ENCODE data around the gene SMIM12.

SMIM12 gene

DNA sequence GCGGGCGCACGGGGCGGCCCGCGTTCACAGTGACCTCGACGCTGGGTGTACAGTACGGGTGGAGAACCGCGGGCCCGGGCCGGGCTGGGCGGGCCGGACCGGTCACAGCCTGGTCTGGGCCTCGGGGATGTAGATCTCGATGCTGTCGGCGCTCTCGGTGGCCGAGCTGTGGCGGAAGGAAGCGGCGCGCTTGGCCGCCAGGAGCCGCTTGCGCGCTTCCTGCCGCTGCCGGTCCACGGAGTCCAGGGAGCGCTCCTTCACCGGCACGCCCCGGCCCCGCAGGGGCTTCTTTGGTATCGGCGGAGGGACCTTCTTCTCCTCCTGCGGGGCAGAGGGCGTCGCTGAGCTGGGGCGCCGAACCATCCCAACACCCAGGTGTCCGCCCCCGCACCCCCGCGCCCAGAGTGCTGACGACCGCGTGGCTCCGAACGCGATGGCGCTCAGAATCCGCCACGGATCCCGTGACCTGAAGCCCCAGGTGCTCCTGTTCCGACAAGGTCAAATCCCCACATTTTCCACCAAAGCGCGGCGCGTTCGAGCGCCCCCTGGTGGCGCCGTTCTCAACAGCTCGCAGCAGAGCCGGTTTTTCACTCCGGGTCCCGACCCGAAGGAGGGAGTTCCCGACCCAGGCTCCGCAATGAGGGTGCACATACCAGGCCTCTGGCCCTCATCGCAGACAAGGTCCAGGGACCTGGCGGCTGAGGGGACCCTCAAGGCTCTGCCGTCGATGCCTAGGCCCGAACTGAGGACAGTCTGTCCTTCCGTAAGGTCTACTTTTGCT is 6.6 kb upstream of the SMIM12 start:
- peak; percentile 52 for ATAC-seq
- peak overlapping the region; percentile 77 for H3K4me3 Mint-ChIP-seq
- H3K27me3 Mint-ChIP-seq = peaks cover 2% of the 10 kb centered on the region
- no peaks in the 10 kb centered on the region for H3K36me3 Mint-ChIP-seq (ENCODE audit: low read depth)
- DNase-seq = peak; percentile 97
- H3K9me3 Mint-ChIP-seq = no peaks in the 10 kb centered on the region
- peak overlapping the region; percentile 86 for H3K27ac Mint-ChIP-seq
- peaks cover 30% of the 10 kb centered on the region for H3K4me1 Mint-ChIP-seq

DNA sequence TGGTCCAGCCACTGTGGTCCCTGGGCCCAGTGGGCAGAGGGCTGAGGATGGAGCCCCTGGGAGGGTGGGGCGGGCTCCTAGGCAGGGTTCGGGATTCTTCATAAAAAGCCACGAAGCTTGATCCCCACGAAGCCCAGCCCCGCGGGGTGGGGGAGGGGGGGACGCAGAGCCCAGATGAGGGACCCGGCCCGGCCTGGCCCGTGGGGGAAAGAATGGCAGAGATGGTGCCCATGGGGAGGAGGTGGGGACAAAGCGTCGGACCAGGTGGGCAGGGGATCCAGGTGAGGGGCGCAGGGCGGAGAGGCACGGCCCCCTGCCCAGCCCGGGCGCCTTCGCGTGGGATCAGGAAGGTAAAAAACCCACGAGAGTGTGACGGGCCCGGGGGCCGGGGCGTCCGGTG is 6.0 kb upstream of the SMIM12 start:
- H3K4me1 Mint-ChIP-seq = peaks cover 31% of the 10 kb centered on the region
- H3K9me3 Mint-ChIP-seq = no peaks in the 10 kb centered on the region
- no peaks in the 10 kb centered on the region for H3K36me3 Mint-ChIP-seq (ENCODE audit: low read depth)
- H3K27ac Mint-ChIP-seq = peak overlapping the region; percentile 61
- no peaks in the 10 kb centered on the region for H3K27me3 Mint-ChIP-seq
- ATAC-seq (no peak), DNase-seq (no peak)
- peak overlapping the region; percentile 55 for H3K4me3 Mint-ChIP-seq

DNA sequence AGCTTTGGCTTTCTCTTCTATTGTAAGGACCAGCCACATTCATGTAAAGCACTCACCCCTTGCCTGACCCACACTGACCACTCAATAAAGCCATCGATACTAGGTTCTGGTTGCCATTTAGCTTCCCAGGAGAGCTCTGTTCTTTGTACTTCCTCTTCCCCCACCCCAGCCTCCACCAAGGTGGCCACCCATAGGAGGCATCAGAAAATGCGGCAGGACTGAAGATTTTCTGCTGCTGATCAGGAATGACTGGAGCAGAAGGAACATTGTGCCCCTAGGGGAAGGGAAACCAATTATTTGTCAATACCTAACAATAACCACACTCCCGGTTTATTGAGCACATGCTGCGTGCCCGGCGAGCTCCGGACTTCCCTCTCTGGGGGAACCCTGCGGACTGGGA is 5.2 kb upstream of the SMIM12 start:
- H3K36me3 Mint-ChIP-seq (ENCODE audit: low read depth) = no peaks in the 10 kb centered on the region

DNA sequence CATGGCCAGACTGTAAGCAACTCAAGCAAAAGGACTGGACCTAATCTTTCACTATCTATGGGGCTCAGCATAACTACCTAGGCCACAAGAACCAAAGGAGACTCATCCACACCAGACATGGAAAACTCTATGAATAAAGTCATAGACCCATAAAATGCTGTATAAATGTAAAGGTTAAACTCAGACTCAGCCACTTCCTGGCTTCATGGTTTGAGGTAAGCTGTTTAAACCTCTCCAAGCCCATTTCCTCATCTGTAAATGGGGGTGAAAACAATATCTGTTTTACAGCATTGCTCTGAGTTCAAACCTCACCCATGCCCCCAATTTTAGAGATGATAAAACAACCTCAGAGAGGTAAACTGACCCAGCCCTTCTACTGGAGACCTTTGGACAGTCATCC is 4.0 kb upstream of the SMIM12 start:
- H3K27ac Mint-ChIP-seq = peak overlapping the region; percentile 76
- ATAC-seq (peak; percentile 44), DNase-seq (no peak)
- no peaks in the 10 kb centered on the region for H3K9me3 Mint-ChIP-seq
- H3K4me3 Mint-ChIP-seq = no peak overlapping the region
- H3K36me3 Mint-ChIP-seq (ENCODE audit: low read depth) = peaks cover 1% of the 10 kb centered on the region
- peaks cover 44% of the 10 kb centered on the region for H3K4me1 Mint-ChIP-seq
- no peaks in the 10 kb centered on the region for H3K27me3 Mint-ChIP-seq

More for the DNA sequence above, 5.2 kb upstream of the SMIM12 start:
- Mint-ChIP-seq H3K4me1 (peaks cover 38% of the 10 kb centered on the region), H3K27ac (peak overlapping the region; percentile 76), H3K27me3 (no peaks in the 10 kb centered on the region), H3K9me3 (no peaks in the 10 kb centered on the region), H3K4me3 (peak overlapping the region; percentile 64)
- no peak for ATAC-seq
- DNase-seq = no peak

DNA sequence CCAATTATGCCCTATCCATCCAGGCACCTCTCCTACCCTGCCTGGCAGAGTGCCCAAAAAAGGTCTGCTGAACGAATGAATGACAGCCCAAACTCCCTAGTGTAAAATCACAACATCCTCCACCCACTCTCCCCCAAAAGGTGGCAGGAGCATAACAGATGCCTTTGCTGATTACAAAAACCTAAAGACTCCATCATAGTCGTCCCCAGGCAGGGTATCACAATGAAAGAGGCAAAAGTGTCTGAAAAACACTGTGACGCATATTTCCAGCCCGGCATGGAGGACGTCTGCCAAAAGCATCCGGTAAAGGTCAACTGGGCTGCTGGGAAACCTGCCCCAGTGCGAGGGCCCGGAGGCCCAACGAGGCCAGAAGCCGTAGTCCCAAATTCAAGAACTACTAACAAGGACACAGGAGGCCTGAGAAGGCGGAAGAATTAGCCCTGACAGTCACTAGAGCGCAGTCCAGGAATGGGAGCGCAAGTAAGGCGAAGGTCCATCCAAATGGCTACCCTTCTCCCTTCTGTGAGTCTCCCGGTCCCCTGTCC is 576 bp downstream of the SMIM12 start:
- no peaks in the 10 kb centered on the region for H3K9me3 Mint-ChIP-seq
- peaks cover 19% of the 10 kb centered on the region for H3K36me3 Mint-ChIP-seq (ENCODE audit: low read depth)
- peak overlapping the region; percentile 93 for H3K27ac Mint-ChIP-seq
- no peaks in the 10 kb centered on the region for H3K27me3 Mint-ChIP-seq
- peak; percentile 39 for ATAC-seq
- H3K4me1 Mint-ChIP-seq = peaks cover 57% of the 10 kb centered on the region
- H3K4me3 Mint-ChIP-seq = peak overlapping the region; percentile 93
- DNase-seq = peak; percentile 53

DNA sequence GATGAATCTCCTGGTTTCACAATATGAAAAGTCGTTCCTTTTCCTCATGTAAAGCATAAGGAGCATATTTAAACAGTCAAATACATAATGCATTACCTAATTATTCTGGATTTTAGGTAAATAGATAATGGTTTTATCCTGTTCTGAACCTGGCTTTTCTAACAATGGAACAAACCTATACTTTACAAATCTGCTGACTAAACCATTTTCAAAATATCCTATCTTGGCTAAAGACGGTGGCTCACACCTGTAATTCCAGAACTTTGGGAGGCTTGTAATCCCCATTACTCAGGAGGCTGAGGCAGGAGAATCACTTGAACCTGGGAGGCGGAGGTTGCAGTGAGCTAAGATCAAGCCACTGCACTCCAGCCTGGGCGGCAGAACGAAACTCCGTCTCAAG is 2.9 kb downstream of the SMIM12 start:
- Mint-ChIP-seq H3K9me3 (no peaks in the 10 kb centered on the region), H3K36me3 (ENCODE audit: low read depth) (peaks cover 25% of the 10 kb centered on the region)

DNA sequence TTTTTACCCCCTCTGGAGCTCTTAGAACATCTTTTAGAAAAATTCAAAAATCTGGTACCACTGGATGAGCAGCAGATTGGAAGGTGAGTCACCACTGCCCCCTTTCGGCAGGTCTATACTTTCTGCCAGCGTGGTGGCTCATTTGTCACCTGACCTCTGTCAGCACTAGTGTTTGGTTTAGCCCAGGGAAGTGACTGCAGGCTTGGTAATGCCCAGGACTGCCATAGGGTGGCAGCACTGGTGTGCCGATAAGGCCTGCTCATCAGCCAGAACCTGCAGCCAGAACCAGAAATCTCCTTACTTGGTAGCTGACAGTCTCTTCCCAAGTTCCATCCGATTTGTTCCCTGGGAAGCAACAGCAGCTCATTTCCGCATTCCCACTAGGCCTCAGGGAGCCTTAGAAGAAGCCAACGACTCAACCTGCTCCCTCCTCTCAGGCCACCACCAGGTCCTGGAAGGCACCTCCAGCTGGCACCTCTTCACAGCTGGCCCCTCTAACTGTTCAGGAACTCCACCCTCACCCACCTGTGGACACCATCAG is 6.8 kb downstream of the SMIM12 start:
- Mint-ChIP-seq H3K27me3 (no peaks in the 10 kb centered on the region), H3K27ac (peak overlapping the region; percentile 21), H3K36me3 (ENCODE audit: low read depth) (peaks cover 38% of the 10 kb centered on the region), H3K4me3 (no peak overlapping the region), H3K4me1 (peaks cover 19% of the 10 kb centered on the region), H3K9me3 (no peaks in the 10 kb centered on the region)
- ATAC-seq (peak; percentile 98), DNase-seq (peak; percentile 88)

More for the DNA sequence above, 2.9 kb downstream of the SMIM12 start:
- Mint-ChIP-seq H3K4me3 (no peak overlapping the region), H3K4me1 (peaks cover 43% of the 10 kb centered on the region), H3K27ac (no peak overlapping the region), H3K27me3 (no peaks in the 10 kb centered on the region)
- ATAC-seq = no peak
- DNase-seq = no peak

DNA sequence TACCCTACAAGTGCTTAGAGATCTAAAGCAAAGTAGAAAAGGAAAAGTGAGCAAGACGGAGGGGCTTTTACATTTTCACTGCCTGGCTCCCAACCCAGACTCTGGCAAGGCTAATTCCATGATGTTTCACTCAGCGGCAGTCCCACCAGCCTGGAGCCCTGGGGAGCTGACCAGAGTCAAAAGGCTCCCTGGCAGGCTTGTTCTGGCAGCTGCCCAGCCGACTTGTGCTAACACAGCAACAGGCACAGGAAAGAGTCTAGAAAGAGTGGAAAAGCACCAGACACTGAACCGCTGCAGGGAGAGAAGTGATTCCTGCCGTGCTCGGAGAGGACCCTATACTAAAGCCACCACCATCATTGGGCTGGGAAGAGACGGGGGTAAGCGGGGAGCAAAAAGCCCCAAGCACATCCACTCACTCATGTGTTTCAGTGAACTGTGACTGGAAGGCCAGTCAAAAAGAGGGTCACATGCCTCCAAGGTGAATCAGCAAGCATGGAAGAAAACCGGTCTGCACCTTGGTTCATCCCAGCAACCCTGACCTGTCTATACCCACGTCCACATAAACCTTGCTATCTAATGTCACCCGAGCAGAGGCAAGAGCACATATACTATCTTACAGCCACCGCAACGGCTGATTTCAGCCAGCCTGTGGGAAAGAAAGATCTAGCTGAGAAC is 8.0 kb downstream of the SMIM12 start:
- peaks cover 35% of the 10 kb centered on the region for H3K36me3 Mint-ChIP-seq (ENCODE audit: low read depth)
- H3K9me3 Mint-ChIP-seq = no peaks in the 10 kb centered on the region
- H3K4me3 Mint-ChIP-seq = no peak overlapping the region
- H3K27me3 Mint-ChIP-seq = no peaks in the 10 kb centered on the region
- peaks cover 7% of the 10 kb centered on the region for H3K4me1 Mint-ChIP-seq
- ATAC-seq (no peak), DNase-seq (no peak)
- H3K27ac Mint-ChIP-seq = no peak overlapping the region

DNA sequence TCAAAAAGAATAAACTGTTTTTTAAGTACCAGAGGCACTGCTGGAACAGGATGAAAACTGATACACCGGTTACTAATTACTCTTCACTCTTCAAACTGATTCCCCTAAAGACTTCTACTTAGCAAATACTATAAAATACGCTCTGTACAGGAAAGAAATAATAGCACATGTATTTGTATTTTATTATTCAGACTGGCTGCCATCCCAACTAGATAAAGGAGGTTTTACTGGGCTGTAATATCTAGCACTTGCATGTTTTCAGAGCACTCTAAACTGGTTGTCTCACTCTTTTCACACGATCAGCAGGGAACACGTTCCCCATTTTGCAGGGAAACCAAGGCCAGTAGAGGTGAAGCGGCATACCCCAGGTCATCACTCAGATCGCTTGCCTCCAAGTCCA is 9.2 kb downstream of the SMIM12 start:
- peaks cover 28% of the 10 kb centered on the region for H3K36me3 Mint-ChIP-seq (ENCODE audit: low read depth)
- H3K27ac Mint-ChIP-seq = no peak overlapping the region
- DNase-seq (no peak), ATAC-seq (no peak)
- no peaks in the 10 kb centered on the region for H3K27me3 Mint-ChIP-seq
- H3K4me1 Mint-ChIP-seq = peaks cover 2% of the 10 kb centered on the region
- H3K9me3 Mint-ChIP-seq = no peaks in the 10 kb centered on the region
- no peak overlapping the region for H3K4me3 Mint-ChIP-seq

DNA sequence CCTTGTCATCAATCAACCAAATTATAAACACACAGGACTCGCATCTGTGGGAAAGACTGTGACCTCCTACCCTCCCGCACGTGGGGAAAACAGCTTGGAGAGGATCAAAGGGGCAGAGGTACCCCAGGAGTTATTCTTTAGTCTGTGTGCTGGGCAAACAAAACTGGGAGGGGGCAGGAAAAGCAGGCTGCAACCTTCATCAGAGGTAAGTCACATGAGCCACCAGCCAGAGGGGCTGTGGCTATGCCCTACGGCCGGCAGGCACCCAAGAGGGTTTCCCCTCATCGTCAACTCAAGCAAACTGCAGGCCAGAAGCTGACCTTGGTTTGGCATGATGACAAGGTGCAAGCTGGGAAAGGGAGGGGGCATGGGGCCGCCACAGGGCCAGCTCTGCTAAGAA is 12.5 kb downstream of the SMIM12 start:
- no peak overlapping the region for H3K4me3 Mint-ChIP-seq
- H3K27me3 Mint-ChIP-seq = no peaks in the 10 kb centered on the region
- ATAC-seq (no peak), DNase-seq (no peak)
- peaks cover 2% of the 10 kb centered on the region for H3K4me1 Mint-ChIP-seq
- no peaks in the 10 kb centered on the region for H3K9me3 Mint-ChIP-seq
- H3K27ac Mint-ChIP-seq = no peak overlapping the region
- peaks cover 18% of the 10 kb centered on the region for H3K36me3 Mint-ChIP-seq (ENCODE audit: low read depth)

DNA sequence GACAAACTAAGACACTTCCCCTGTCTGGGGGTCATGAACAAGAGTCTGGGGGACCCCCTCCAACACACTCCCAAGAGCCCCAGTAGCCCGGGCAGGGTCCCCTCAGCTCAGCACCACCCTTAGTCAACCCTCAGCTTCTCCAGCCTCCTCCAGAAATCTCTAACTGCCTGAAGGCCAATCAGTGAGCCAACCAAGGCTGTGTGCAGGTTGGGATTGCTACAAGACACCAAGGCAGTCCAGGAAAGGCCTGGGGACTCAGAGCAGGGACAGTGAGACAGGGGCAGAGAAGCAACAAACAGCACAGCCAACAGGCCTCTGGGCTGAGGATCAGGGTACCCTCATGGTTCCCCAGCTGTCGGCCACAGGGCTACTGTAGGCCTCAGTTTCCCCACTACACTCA is 13.3 kb downstream of the SMIM12 start:
- ATAC-seq = no peak
- DNase-seq = no peak
- H3K36me3 Mint-ChIP-seq (ENCODE audit: low read depth) = peaks cover 12% of the 10 kb centered on the region
- H3K27me3 Mint-ChIP-seq = no peaks in the 10 kb centered on the region
- no peak overlapping the region for H3K4me3 Mint-ChIP-seq
- no peak overlapping the region for H3K27ac Mint-ChIP-seq
- H3K4me1 Mint-ChIP-seq = peaks cover 2% of the 10 kb centered on the region
- H3K9me3 Mint-ChIP-seq = no peaks in the 10 kb centered on the region

DNA sequence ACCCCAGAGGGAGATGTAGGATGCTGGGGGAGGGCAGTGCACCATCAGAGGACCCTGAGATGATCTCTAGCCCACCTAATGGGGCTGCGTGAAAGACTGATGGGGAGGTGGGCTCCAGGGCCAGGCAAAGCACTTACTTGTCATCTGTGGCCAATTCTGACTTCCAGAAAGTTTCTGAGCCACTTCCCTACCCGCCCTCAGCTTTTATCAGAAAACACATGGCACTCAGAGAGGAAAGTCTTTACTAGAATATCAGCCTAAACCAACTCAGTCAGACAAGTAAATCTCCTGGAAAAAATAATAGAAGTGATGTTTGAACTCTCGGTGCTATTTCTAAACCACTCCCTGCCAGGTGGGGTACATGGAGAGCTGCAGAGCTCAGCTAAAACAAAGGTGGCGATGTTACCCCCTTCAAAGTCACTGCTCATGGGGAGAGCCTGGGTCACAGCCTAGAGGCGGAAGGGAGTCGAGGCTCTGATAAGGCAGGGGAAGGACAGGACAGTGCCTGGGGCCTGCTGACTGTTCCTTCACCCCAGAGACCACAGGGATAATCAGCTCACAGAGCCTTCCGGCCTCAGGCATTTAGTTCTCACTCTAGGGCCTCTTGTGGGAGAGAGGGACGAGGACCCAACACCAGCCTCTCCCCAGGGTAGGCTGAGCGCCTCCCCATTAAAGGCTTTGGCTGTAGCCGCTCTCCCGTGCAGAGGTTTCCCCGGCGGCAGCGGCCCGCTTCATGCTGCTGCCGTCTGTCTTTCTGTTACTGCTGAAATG is 14.2 kb downstream of the SMIM12 start:
- Mint-ChIP-seq H3K36me3 (ENCODE audit: low read depth) (peaks cover 9% of the 10 kb centered on the region), H3K9me3 (no peaks in the 10 kb centered on the region), H3K27ac (no peak overlapping the region), H3K4me3 (no peak overlapping the region), H3K27me3 (no peaks in the 10 kb centered on the region), H3K4me1 (peaks cover 2% of the 10 kb centered on the region)
- ATAC-seq (no peak), DNase-seq (no peak)

DNA sequence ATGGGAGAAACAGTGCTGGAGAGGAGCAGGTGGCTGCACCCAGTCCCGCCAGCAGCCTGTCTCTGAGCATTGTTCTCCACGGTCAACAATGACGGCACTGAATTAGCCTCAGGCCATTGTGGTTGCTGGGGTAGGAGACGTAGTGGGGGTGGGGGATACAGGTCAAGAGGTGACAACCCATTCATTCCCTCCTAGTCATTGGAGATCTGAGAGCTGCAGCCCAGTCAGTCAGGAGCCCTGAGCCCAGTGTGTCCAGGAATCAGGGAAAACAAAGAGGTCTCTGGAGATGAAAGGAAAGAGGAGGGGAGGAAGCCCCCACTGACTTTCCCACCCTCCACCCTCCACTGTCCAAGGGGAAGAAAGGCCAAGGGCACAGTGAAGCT is 15.3 kb downstream of the SMIM12 start:
- Mint-ChIP-seq H3K4me1 (peaks cover 2% of the 10 kb centered on the region), H3K27me3 (no peaks in the 10 kb centered on the region), H3K27ac (no peak overlapping the region), H3K9me3 (no peaks in the 10 kb centered on the region), H3K4me3 (no peak overlapping the region), H3K36me3 (ENCODE audit: low read depth) (peaks cover 4% of the 10 kb centered on the region)
- ATAC-seq = no peak
- DNase-seq = no peak

Measured in activated naive CD8-positive, alpha-beta T cell treated with anti-CD3 and anti-CD28 coated beads, Interleukin-2, amount 50 U/mL, for 24 hours (primary cell).